HCT116 (cell line): Measurements from ENCODE around the gene CALCOCO1. TPM values are rescaled to one million over a fixed set of nuclear protein-coding genes. Genes with fewer than 3 reads are reported as not detected.

Source experiments
- ATAC-seq: fragments of 200-7000 bp; cut with Tn5 transposase; 2 replicates; pipeline ENCODE4 v1.9.1; 2020; ENCODE audit warnings: mild to moderate bottlenecking, moderate library complexity
- BruUV-seq: library from RNA; stranded (reverse); fragments of 400-500 nt; replicated peaks from 2 replicates; lab custom pipeline; 2021; lab: Mats Ljungman, UMichigan
- CTCF ChIA-PET: fragments of 300-600 bp; sonication (Branson Sonifier 250); formaldehyde crosslinking; loops from one replicate; lab custom pipeline; 2021; ENCODE audit warnings: antibody characterized with exemption; lab: Charles Lee
- POLR2A ChIA-PET: fragments of 300-600, 350-600 bp; sonication (Branson Sonifier 250); formaldehyde crosslinking; loops from one replicate; lab custom pipeline; 2021; ENCODE audit warnings: antibody characterized with exemption; lab: Charles Lee
- RAD21 ChIA-PET, 2 experiments: fragments of 300-600 bp; sonication (Branson Sonifier 250); formaldehyde crosslinking; loops; one replicate each; lab custom pipeline; 2023; ENCODE audit warnings: low total read pairs in 2 of 2; ENCODE audit not compliant: uncharacterized antibody in 2 of 2, unreplicated experiment in 2 of 2, low non-redundant PET in 1 of 2; lab: Charles Lee
- DNase-seq: peaks from one replicate; pipeline ENCODE4 v3.0.0-alpha.2; 2010; ENCODE audit warnings: low read depth, low spot score
- H2AFZ ChIP-seq: fragments of 200-600 bp; shearing (Covaris generic), sonication (generic); 2 replicates; pipeline ENCODE4 v1.6.1; 2017; ENCODE audit warnings: low read depth, mixed run types, mixed read lengths, antibody characterized with exemption, low read length; ENCODE audit not compliant: poor library complexity, severe bottlenecking
- H3K27ac ChIP-seq: 2 replicates; pipeline ENCODE4 v1.5.1; 2012; ENCODE audit warnings: low read depth, low read length
- H3K27me3 ChIP-seq: fragments of 200-600 bp; sonication (generic); 2 replicates; pipeline ENCODE4 v1.6.1; 2016; ENCODE audit warnings: mixed run types, low read length, mixed read lengths; ENCODE audit not compliant: insufficient read depth
- H3K36me3 ChIP-seq, 2 experiments: fragments of 200-500 bp in 1 of 2; fragments of 200-600 bp in 1 of 2; sonication (Bioruptor generic) in 1 of 2; sonication (generic) in 1 of 2; 2 replicates each; pipeline versions ENCODE4 v1.5.1 to v1.6.1; 2014 to 2016; ENCODE audit warnings: low read length in 2 of 2, inconsistent platforms in 1 of 2, mixed read lengths in 1 of 2, mixed run types in 1 of 2; ENCODE audit not compliant: insufficient read depth in 2 of 2, control insufficient read depth in 1 of 2
- H3K4me1 ChIP-seq, 2 experiments: fragments of 200-600 bp in 1 of 2; sonication (generic) in 1 of 2; 2 replicates each; pipeline versions ENCODE4 v1.5.1 to v1.6.1; 2012 to 2017; ENCODE audit warnings: low read length in 2 of 2, inconsistent platforms in 1 of 2, mild to moderate bottlenecking in 1 of 2, mixed read lengths in 1 of 2, mixed run types in 1 of 2, moderate library complexity in 1 of 2; ENCODE audit not compliant: insufficient read depth in 2 of 2, control insufficient read depth in 1 of 2
- H3K4me2 ChIP-seq: fragments of 200-600 bp; sonication (generic); 2 replicates; pipeline ENCODE4 v1.6.1; 2017; ENCODE audit warnings: mixed run types, low read length, mixed read lengths
- H3K4me3 ChIP-seq, 2 experiments: fragments of 200-600 bp in 1 of 2; sonication (generic) in 1 of 2; replicated peaks in 1 of 2; 2 replicates each; pipeline ENCODE4 v1.5.1; 2011 to 2016; ENCODE audit warnings: low read length in 2 of 2, control low read depth in 1 of 2, low read depth in 1 of 2, mild to moderate bottlenecking in 1 of 2, mixed read lengths in 1 of 2, mixed run types in 1 of 2
- H3K79me2 ChIP-seq: fragments of 200-600 bp; sonication (generic); 2 replicates; pipeline ENCODE4 v1.6.1; 2017; ENCODE audit warnings: mild to moderate bottlenecking, mixed run types, low read length, moderate library complexity, mixed read lengths; ENCODE audit not compliant: insufficient read depth
- H3K9ac ChIP-seq: fragments of 200-600 bp; sonication (generic); 2 replicates; pipeline ENCODE4 v1.6.1; 2016; ENCODE audit warnings: low read length, mixed read lengths
- H3K9me2 ChIP-seq: fragments of 200-600 bp; sonication (generic), shearing (Covaris generic); 2 replicates; pipeline ENCODE4 v1.6.1; 2017; ENCODE audit warnings: mixed run types, mild to moderate bottlenecking, moderate library complexity; ENCODE audit not compliant: insufficient read depth
- H3K9me3 ChIP-seq, 2 experiments: fragments of 200-500 bp in 1 of 2; fragments of 200-600 bp in 1 of 2; sonication (Bioruptor generic) in 1 of 2; sonication (generic) in 1 of 2; 2 replicates each; pipeline ENCODE4 v1.6.1; 2014 to 2017; ENCODE audit warnings: low read length in 2 of 2, mixed read lengths in 2 of 2, inconsistent platforms in 1 of 2, low read depth in 1 of 2, mild to moderate bottlenecking in 1 of 2, mixed run types in 1 of 2, moderate library complexity in 1 of 2; ENCODE audit not compliant: control insufficient read depth in 1 of 2, insufficient read depth in 1 of 2
- H4K20me1 ChIP-seq: fragments of 200-600 bp; sonication (generic), shearing (Covaris generic); 2 replicates; pipeline ENCODE4 v1.6.1; 2017; ENCODE audit warnings: mixed run types, mild to moderate bottlenecking, moderate library complexity; ENCODE audit not compliant: insufficient read depth
- CBX3 ChIP-seq: IDR thresholded peaks from 2 replicates; pipeline ENCODE4 v1.6.1; 2012; ENCODE audit warnings: low read depth
- CEBPB ChIP-seq: IDR thresholded peaks from 2 replicates; pipeline ENCODE4 v1.6.1; 2012; ENCODE audit warnings: low read depth
- EGR1 ChIP-seq: IDR thresholded peaks from 2 replicates; pipeline ENCODE4 v1.6.1; 2012; ENCODE audit warnings: low read depth
- ELF1 ChIP-seq: IDR thresholded peaks from 2 replicates; pipeline ENCODE4 v1.6.1; 2012; ENCODE audit warnings: low read depth, borderline replicate concordance
- POLR2A ChIP-seq: IDR thresholded peaks from 2 replicates; pipeline ENCODE4 v1.7.0; 2011; ENCODE audit warnings: borderline replicate concordance; ENCODE audit not compliant: insufficient read depth, insufficient read length; ENCODE audit errors: extremely low read depth
- POLR2AphosphoS5 ChIP-seq: IDR thresholded peaks from 2 replicates; pipeline ENCODE4 v1.6.1; 2011; ENCODE audit warnings: mild to moderate bottlenecking, low read depth, low read length, moderate library complexity
- SIN3A ChIP-seq: IDR thresholded peaks from 2 replicates; pipeline ENCODE4 v1.6.1; 2012; ENCODE audit warnings: low read depth
- SRF ChIP-seq: IDR thresholded peaks from 2 replicates; pipeline ENCODE4 v1.6.1; 2012; ENCODE audit warnings: low read depth
- TCF7L2 ChIP-seq: IDR thresholded peaks from 2 replicates; pipeline ENCODE4 v1.7.0; 2011; ENCODE audit warnings: borderline replicate concordance, inconsistent platforms; ENCODE audit not compliant: insufficient read depth, insufficient read length; ENCODE audit errors: extremely low read depth
- intact Hi-C: fragments of 100-400 bp; cut with micrococcal nuclease; formaldehyde crosslinking; loops from 2 replicates; pipeline ENCODE4 v1.10.0; 2022
- total RNA-seq: library from RNA; stranded (reverse); gene quantifications from one replicate; pipeline ENCODE4 v1.2.1, GENCODE V29; 2021; ENCODE audit not compliant: unreplicated experiment
- TF ChIP-seq, protein P1 (sequence below): IDR thresholded peaks from 2 replicates; pipeline ENCODE4 v1.6.1; 2011; ENCODE audit warnings: mild to moderate bottlenecking, low read length, moderate library complexity; ENCODE audit not compliant: insufficient replicate concordance; ENCODE audit errors: extremely low read depth
- TF ChIP-seq, protein P2 (sequence below): IDR thresholded peaks from 2 replicates; pipeline ENCODE4 v1.6.1; 2012; ENCODE audit warnings: low read depth
- TF ChIP-seq, protein P3 (sequence below): IDR thresholded peaks from 2 replicates; pipeline ENCODE4 v1.6.1; 2012
- TF ChIP-seq, protein P4 (sequence below), 3 experiments: fragments of 200-600 bp in 1 of 3; sonication (generic) in 1 of 3; IDR thresholded peaks in 2 of 3; conservative IDR thresholded peaks in 1 of 3; 2 replicates each; pipeline ENCODE4 v1.5.1; 2012 to 2017; ENCODE audit warnings: low read depth in 2 of 3, low read length in 2 of 3, antibody characterized with exemption in 1 of 3, borderline replicate concordance in 1 of 3, control low read depth in 1 of 3, mild to moderate bottlenecking in 1 of 3, mixed read lengths in 1 of 3, mixed run types in 1 of 3, moderate library complexity in 1 of 3; ENCODE audit not compliant: insufficient read depth in 1 of 3

Gene CALCOCO1
- total RNA-seq, 1 experiment from 2014 or later, result 42.6 TPM

DNA sequence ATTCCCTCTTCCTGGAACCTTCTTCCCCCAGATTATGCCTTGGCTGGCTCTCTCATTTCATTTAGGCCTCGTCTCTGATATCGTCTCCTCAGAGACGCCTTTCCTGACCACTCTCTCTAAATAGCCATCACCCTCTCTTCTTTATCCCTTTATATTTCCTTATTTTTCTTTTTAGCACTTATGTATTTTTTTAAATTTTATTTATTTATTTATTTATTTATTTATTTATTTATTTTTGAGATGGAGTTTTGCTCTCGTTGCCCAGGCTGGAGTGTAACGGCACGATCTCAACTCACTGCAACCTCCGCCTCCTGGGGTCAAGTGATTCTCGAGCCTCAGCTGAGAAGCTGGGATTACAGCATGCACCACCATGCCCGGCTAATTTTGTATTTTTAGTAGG is 43.3 kb downstream of the CALCOCO1 start:
- no peaks in the 10 kb centered on the region for H3K9me3 ChIP-seq
- ATAC-seq, result no peak
- no peak overlapping the region for H3K4me3 ChIP-seq
- BruUV-seq, result no TSS peak
- no peaks in the 10 kb centered on the region for H3K27me3 ChIP-seq
- intact Hi-C loops, result no loop called here
- ChIA-PET RAD21 (no interaction called here), CTCF (no interaction called here), POLR2A (interaction anchor here (1.2 kb wide), 1 partner anchor 11 kb away, joined by 3 read pairs; no protein-coding TSS in a partner anchor)
- no peaks in the 10 kb centered on the region for H3K79me2 ChIP-seq
- no peak overlapping the region for H3K4me2 ChIP-seq
- H3K4me1 ChIP-seq, result no peaks in the 10 kb centered on the region
- no peak overlapping the region for H3K9ac ChIP-seq
- TF ChIP-seq TCF7L2 (no peak), CEBPB (no peak), CBX3 (no peak), SRF (no peak), POLR2A (no peak), POLR2AphosphoS5 (no peak), ELF1 (no peak), EGR1 (no peak), SIN3A (no peak)
- TF ChIP-seq, protein P1, sequence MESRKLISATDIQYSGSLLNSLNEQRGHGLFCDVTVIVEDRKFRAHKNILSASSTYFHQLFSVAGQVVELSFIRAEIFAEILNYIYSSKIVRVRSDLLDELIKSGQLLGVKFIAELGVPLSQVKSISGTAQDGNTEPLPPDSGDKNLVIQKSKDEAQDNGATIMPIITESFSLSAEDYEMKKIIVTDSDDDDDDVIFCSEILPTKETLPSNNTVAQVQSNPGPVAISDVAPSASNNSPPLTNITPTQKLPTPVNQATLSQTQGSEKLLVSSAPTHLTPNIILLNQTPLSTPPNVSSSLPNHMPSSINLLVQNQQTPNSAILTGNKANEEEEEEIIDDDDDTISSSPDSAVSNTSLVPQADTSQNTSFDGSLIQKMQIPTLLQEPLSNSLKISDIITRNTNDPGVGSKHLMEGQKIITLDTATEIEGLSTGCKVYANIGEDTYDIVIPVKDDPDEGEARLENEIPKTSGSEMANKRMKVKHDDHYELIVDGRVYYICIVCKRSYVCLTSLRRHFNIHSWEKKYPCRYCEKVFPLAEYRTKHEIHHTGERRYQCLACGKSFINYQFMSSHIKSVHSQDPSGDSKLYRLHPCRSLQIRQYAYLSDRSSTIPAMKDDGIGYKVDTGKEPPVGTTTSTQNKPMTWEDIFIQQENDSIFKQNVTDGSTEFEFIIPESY, result no peak
- TF ChIP-seq, protein P2, sequence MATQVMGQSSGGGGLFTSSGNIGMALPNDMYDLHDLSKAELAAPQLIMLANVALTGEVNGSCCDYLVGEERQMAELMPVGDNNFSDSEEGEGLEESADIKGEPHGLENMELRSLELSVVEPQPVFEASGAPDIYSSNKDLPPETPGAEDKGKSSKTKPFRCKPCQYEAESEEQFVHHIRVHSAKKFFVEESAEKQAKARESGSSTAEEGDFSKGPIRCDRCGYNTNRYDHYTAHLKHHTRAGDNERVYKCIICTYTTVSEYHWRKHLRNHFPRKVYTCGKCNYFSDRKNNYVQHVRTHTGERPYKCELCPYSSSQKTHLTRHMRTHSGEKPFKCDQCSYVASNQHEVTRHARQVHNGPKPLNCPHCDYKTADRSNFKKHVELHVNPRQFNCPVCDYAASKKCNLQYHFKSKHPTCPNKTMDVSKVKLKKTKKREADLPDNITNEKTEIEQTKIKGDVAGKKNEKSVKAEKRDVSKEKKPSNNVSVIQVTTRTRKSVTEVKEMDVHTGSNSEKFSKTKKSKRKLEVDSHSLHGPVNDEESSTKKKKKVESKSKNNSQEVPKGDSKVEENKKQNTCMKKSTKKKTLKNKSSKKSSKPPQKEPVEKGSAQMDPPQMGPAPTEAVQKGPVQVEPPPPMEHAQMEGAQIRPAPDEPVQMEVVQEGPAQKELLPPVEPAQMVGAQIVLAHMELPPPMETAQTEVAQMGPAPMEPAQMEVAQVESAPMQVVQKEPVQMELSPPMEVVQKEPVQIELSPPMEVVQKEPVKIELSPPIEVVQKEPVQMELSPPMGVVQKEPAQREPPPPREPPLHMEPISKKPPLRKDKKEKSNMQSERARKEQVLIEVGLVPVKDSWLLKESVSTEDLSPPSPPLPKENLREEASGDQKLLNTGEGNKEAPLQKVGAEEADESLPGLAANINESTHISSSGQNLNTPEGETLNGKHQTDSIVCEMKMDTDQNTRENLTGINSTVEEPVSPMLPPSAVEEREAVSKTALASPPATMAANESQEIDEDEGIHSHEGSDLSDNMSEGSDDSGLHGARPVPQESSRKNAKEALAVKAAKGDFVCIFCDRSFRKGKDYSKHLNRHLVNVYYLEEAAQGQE, result no peak
- TF ChIP-seq, protein P3, sequence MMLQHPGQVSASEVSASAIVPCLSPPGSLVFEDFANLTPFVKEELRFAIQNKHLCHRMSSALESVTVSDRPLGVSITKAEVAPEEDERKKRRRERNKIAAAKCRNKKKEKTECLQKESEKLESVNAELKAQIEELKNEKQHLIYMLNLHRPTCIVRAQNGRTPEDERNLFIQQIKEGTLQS, result no peak
- TF ChIP-seq, protein P4, sequence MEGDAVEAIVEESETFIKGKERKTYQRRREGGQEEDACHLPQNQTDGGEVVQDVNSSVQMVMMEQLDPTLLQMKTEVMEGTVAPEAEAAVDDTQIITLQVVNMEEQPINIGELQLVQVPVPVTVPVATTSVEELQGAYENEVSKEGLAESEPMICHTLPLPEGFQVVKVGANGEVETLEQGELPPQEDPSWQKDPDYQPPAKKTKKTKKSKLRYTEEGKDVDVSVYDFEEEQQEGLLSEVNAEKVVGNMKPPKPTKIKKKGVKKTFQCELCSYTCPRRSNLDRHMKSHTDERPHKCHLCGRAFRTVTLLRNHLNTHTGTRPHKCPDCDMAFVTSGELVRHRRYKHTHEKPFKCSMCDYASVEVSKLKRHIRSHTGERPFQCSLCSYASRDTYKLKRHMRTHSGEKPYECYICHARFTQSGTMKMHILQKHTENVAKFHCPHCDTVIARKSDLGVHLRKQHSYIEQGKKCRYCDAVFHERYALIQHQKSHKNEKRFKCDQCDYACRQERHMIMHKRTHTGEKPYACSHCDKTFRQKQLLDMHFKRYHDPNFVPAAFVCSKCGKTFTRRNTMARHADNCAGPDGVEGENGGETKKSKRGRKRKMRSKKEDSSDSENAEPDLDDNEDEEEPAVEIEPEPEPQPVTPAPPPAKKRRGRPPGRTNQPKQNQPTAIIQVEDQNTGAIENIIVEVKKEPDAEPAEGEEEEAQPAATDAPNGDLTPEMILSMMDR (IDR thresholded peaks at IDR 0.05 in 2 of 3, conservative IDR thresholded peaks at IDR 0.05 in 1 of 3; ENCODE audit: borderline replicate concordance in 1 of 3, insufficient read depth in 1 of 3, low read depth in 2 of 3, low read length in 2 of 3), result no peak
- H3K36me3 ChIP-seq, result no peaks in the 10 kb centered on the region
- no peaks in the 10 kb centered on the region for H4K20me1 ChIP-seq
- H3K9me2 ChIP-seq, result no peaks in the 10 kb centered on the region
- no peak for DNase-seq
- H3K27ac ChIP-seq, result no peak overlapping the region
- no peak overlapping the region for H2AFZ ChIP-seq
